Natural killer cell (primary cell): ENCODE measurements around the gene CAMTA1. TPM values are rescaled to one million over a fixed set of nuclear protein-coding genes. Genes with fewer than 3 reads are reported as not detected.

ENCODE experiments used
- ATAC-seq, 3 donors: fragments of 150-1000 bp in 2 of 3; fragments of 200-7000 bp in 1 of 3; cut with Tn5 transposase; 1 replicate in 1 of 3; 2 replicates in 2 of 3; pipeline ENCODE4 v1.10.0; 2021; ENCODE audit warnings: mild to moderate bottlenecking in 2 of 3, moderate library complexity in 2 of 3
- DNase-seq, 2 donors: peaks; one replicate each; pipeline versions ENCODE4 v3.0.0 to v3.0.0-alpha.2; 2013 to 2021; ENCODE audit warnings: mixed read lengths in 1 of 2
- H3K27ac ChIP-seq: one replicate; pipeline ENCODE4 v1.5.1; 2013; ENCODE audit warnings: mild to moderate bottlenecking, low read length
- H3K27me3 ChIP-seq: one replicate; pipeline ENCODE4 v1.6.1; 2013; ENCODE audit warnings: low read length; ENCODE audit not compliant: control insufficient read depth, insufficient read depth
- H3K36me3 ChIP-seq: one replicate; pipeline ENCODE4 v1.6.1; 2013; ENCODE audit warnings: low read length; ENCODE audit not compliant: control insufficient read depth, insufficient read depth
- H3K4me1 ChIP-seq: one replicate; pipeline ENCODE4 v1.6.1; 2013; ENCODE audit warnings: low read length; ENCODE audit not compliant: control insufficient read depth, insufficient read depth
- H3K4me3 ChIP-seq: one replicate; pipeline ENCODE4 v1.5.1; 2013; ENCODE audit warnings: low read length
- H3K9me3 ChIP-seq: one replicate; pipeline ENCODE4 v1.6.1; 2013; ENCODE audit warnings: low read length; ENCODE audit not compliant: control insufficient read depth, insufficient read depth
- H3K27ac Mint-ChIP-seq, 2 donors: one replicate each; pipeline ENCODE4 v1.8.0; 2022; ENCODE audit warnings: mild to moderate bottlenecking in 2 of 2, mixed read lengths in 2 of 2, moderate library complexity in 1 of 2
- H3K27me3 Mint-ChIP-seq, 2 donors: one replicate each; pipeline ENCODE4 v1.8.0; 2022; ENCODE audit warnings: low read depth in 2 of 2, mixed read lengths in 2 of 2
- H3K36me3 Mint-ChIP-seq: one replicate; pipeline ENCODE4 v1.8.0; 2022; ENCODE audit warnings: mixed read lengths
- H3K4me1 Mint-ChIP-seq, 2 donors: one replicate each; pipeline ENCODE4 v1.8.0; 2022; ENCODE audit warnings: mixed read lengths in 2 of 2
- H3K4me3 Mint-ChIP-seq: one replicate; pipeline ENCODE4 v1.8.0; 2022; ENCODE audit warnings: mild to moderate bottlenecking, moderate library complexity, mixed read lengths
- H3K9me3 Mint-ChIP-seq, 2 donors: one replicate each; pipeline ENCODE4 v1.8.0; 2022; ENCODE audit warnings: mixed read lengths in 2 of 2
- WGBS: methylation state at CpG from one replicate; pipeline ENCODE4 v1.1.7; 2013; ENCODE audit warnings: missing lambda C conversion rate; ENCODE audit not compliant: insufficient coverage; 5-methylcytosine and 5-hydroxymethylcytosine counted together
- intact Hi-C: fragments of 100-400 bp; cut with micrococcal nuclease; formaldehyde crosslinking; loops from one replicate; pipeline ENCODE4 v1.14.2; 2022
- total RNA-seq, 4 donors: library from RNA; stranded (reverse); fragments of 120-200 nt in 1 of 4; gene quantifications; one replicate each; pipeline versions ENCODE4 v1.2.3 to v1.2.4, GENCODE V29; 2013 to 2022
- TF ChIP-seq, protein P1 (sequence below): fragments of 200-600 bp; IDR thresholded peaks from one replicate; pipeline ENCODE4 v1.8.0; 2022; ENCODE audit warnings: antibody characterized with exemption

The CAMTA1 gene
- total RNA-seq, 3 donors from 2014 or later (not counting 1 experiment from before 2014, with no cell fraction given), result 40.6 to 53.3 (median 44.9) TPM

- no peak overlapping the region for H3K4me3 Mint-ChIP-seq
- H3K9me3 ChIP-seq, result no peaks in the 10 kb centered on the region
- H3K4me1 Mint-ChIP-seq, result peaks cover 22 to 31% of the 10 kb centered on the region in 2 donors
- intact Hi-C loops, result no loop called here
- H3K36me3 Mint-ChIP-seq, result no peaks in the 10 kb centered on the region
- no peak overlapping the region for H3K4me3 ChIP-seq
- H3K9me3 Mint-ChIP-seq, result no peaks in the 10 kb centered on the region
- ATAC-seq, result no peak
- TF ChIP-seq, protein P1, sequence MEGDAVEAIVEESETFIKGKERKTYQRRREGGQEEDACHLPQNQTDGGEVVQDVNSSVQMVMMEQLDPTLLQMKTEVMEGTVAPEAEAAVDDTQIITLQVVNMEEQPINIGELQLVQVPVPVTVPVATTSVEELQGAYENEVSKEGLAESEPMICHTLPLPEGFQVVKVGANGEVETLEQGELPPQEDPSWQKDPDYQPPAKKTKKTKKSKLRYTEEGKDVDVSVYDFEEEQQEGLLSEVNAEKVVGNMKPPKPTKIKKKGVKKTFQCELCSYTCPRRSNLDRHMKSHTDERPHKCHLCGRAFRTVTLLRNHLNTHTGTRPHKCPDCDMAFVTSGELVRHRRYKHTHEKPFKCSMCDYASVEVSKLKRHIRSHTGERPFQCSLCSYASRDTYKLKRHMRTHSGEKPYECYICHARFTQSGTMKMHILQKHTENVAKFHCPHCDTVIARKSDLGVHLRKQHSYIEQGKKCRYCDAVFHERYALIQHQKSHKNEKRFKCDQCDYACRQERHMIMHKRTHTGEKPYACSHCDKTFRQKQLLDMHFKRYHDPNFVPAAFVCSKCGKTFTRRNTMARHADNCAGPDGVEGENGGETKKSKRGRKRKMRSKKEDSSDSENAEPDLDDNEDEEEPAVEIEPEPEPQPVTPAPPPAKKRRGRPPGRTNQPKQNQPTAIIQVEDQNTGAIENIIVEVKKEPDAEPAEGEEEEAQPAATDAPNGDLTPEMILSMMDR, result no peak
- no peaks in the 10 kb centered on the region for H3K36me3 ChIP-seq
- no peak overlapping the region for H3K27ac Mint-ChIP-seq
- H3K27me3 ChIP-seq, result no peaks in the 10 kb centered on the region
- no peaks in the 10 kb centered on the region for H3K4me1 ChIP-seq
- H3K27ac ChIP-seq, result no peak overlapping the region
- WGBS, result 100% methylated on average over 1 of the region's 4 CpGs
- H3K27me3 Mint-ChIP-seq, result no peaks in the 10 kb centered on the region
- no peak for DNase-seq
These were observed 14.2 kb downstream of the CAMTA1 start for GRCh38 chr1:6799499-6799898.

- ATAC-seq, result no peak
- no peaks in the 10 kb centered on the region for H3K36me3 ChIP-seq
- 42% methylated on average over 3 of the region's 4 CpGs for WGBS
- Mint-ChIP-seq H3K4me3 (no peak overlapping the region), H3K9me3 (no peaks in the 10 kb centered on the region), H3K4me1 (peaks cover 32 to 43% of the 10 kb centered on the region in 2 donors), H3K36me3 (no peaks in the 10 kb centered on the region), H3K27me3 (no peaks in the 10 kb centered on the region), H3K27ac (no peak overlapping the region)
- DNase-seq, result no peak
- H3K27ac ChIP-seq, result no peak overlapping the region
- no peaks in the 10 kb centered on the region for H3K4me1 ChIP-seq
- H3K27me3 ChIP-seq, result no peaks in the 10 kb centered on the region
- no peak overlapping the region for H3K4me3 ChIP-seq
- intact Hi-C loops, result no loop called here
- TF ChIP-seq, protein P1, result no peak
- no peaks in the 10 kb centered on the region for H3K9me3 ChIP-seq
These were observed 15.5 kb downstream of the CAMTA1 start for GRCh38 chr1:6800745-6801144.

DNA sequence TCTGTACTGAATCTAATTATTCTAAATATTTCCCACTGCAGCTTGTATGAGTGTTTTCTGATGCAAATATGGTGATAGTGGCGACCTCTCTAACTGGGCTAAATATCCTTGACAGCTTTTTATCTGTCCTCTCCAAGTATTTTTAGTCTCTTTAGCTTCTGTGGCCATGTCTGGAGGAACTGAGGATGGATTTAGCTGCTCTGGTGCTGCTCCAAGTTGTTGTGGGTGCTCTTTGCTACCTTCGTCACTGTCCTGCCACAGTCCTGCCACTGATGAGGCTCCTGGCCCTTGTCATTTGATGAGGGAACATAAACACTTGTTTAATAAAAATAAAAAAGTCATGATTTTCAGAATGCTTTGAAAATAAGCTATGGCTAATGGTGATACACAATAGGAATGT lies 15.9 kb downstream of the CAMTA1 start:
- Mint-ChIP-seq H3K9me3 (no peaks in the 10 kb centered on the region), H3K27ac (no peak overlapping the region), H3K4me3 (no peak overlapping the region), H3K36me3 (no peaks in the 10 kb centered on the region), H3K4me1 (peaks cover 37 to 48% of the 10 kb centered on the region in 2 donors), H3K27me3 (no peaks in the 10 kb centered on the region)
- Histone ChIP-seq H3K27ac (no peak overlapping the region), H3K4me1 (no peaks in the 10 kb centered on the region), H3K9me3 (no peaks in the 10 kb centered on the region), H3K36me3 (no peaks in the 10 kb centered on the region), H3K27me3 (no peaks in the 10 kb centered on the region), H3K4me3 (no peak overlapping the region)
- ATAC-seq (no peak), DNase-seq (no peak)
- 75% methylated on average over 1 of the region's 2 CpGs for WGBS
- TF ChIP-seq, protein P1, result no peak
- intact Hi-C loops, result no loop called here

GRCh38 chr1:6801966-6802365 lies 16.7 kb downstream of the CAMTA1 start:
- ATAC-seq (no peak), DNase-seq (no peak)
- Histone ChIP-seq H3K27me3 (no peaks in the 10 kb centered on the region), H3K27ac (no peak overlapping the region), H3K9me3 (no peaks in the 10 kb centered on the region), H3K4me3 (no peak overlapping the region), H3K4me1 (no peaks in the 10 kb centered on the region), H3K36me3 (no peaks in the 10 kb centered on the region)
- WGBS, result 69% methylated on average over 3 of the region's 3 CpGs
- Mint-ChIP-seq H3K4me3 (no peak overlapping the region), H3K27me3 (no peaks in the 10 kb centered on the region), H3K36me3 (no peaks in the 10 kb centered on the region), H3K9me3 (no peaks in the 10 kb centered on the region), H3K4me1 (peaks cover 39 to 50% of the 10 kb centered on the region in 2 donors), H3K27ac (no peak overlapping the region)
- TF ChIP-seq, protein P1, result no peak
- intact Hi-C loops, result no loop called here
